Immature natural killer cell (primary cell): Measurements from ENCODE around the gene SYPL1. TPM values are rescaled to one million over a fixed set of nuclear protein-coding genes. Genes with fewer than 3 reads are reported as not detected.

Experiments
- DNase-seq, 3 donors: peaks; one replicate each; pipeline ENCODE4 v3.0.0; 2022; ENCODE audit warnings: mixed read lengths in 1 of 3
- H3K27ac Mint-ChIP-seq, 6 donors: one replicate each; pipeline ENCODE4 v1.8.0; 2020; ENCODE audit warnings: mixed read lengths in 6 of 6, mild to moderate bottlenecking in 5 of 6, inconsistent platforms in 4 of 6, moderate library complexity in 3 of 6
- H3K27me3 Mint-ChIP-seq, 3 donors: one replicate each; pipeline ENCODE4 v1.8.0; 2020 to 2021; ENCODE audit warnings: low read depth in 3 of 3, mild to moderate bottlenecking in 3 of 3, mixed read lengths in 3 of 3, moderate library complexity in 3 of 3, inconsistent platforms in 1 of 3
- H3K36me3 Mint-ChIP-seq, 3 donors: one replicate each; pipeline ENCODE4 v1.8.0; 2020; ENCODE audit warnings: mixed read lengths in 3 of 3, inconsistent platforms in 2 of 3, mild to moderate bottlenecking in 2 of 3
- H3K4me1 Mint-ChIP-seq, 2 donors: one replicate each; pipeline ENCODE4 v1.8.0; 2020; ENCODE audit warnings: inconsistent platforms in 2 of 2, mild to moderate bottlenecking in 2 of 2, mixed read lengths in 2 of 2, moderate library complexity in 1 of 2
- H3K4me3 Mint-ChIP-seq, 5 donors: one replicate each; pipeline ENCODE4 v1.8.0; 2020; ENCODE audit warnings: mild to moderate bottlenecking in 5 of 5, mixed read lengths in 5 of 5, inconsistent platforms in 3 of 5, moderate library complexity in 3 of 5
- H3K9me3 Mint-ChIP-seq, 6 donors: one replicate each; pipeline ENCODE4 v1.8.0; 2020; ENCODE audit warnings: mild to moderate bottlenecking in 6 of 6, mixed read lengths in 6 of 6, inconsistent platforms in 4 of 6, moderate library complexity in 3 of 6
- polyA plus RNA-seq, 3 donors: library from polyadenylated mRNA; unstranded; fragments of 300-500 nt; fragmentation: Illumina TruSeq; gene quantifications; one replicate each; pipeline ENCODE4 v1.2.3, GENCODE V29; 2021

SYPL1 gene
- polyA plus RNA-seq, 3 donors from 2014 or later: 25.3 to 46.5 (median 32.0) TPM

GRCh38 chr7:106114716-106115383 lies 2.7 kb upstream of the SYPL1 start:
- Mint-ChIP-seq H3K36me3 (no peaks in the 10 kb centered on the region), H3K4me3 (peak overlapping the region in 3 of 5 donors; percentile 18 to 63 (median 47)), H3K9me3 (no peaks in the 10 kb centered on the region), H3K27ac (peak overlapping the region in 1 of 6 donors; percentile 26), H3K27me3 (peaks cover 2 to 19% (median 9%) of the 10 kb centered on the region in 3 donors), H3K4me1 (peaks cover 31 to 36% of the 10 kb centered on the region in 2 donors)
- no peak for DNase-seq

- Mint-ChIP-seq H3K4me1 (peaks cover 45 to 53% of the 10 kb centered on the region in 2 donors), H3K27me3 (peaks cover 2 to 23% (median 9%) of the 10 kb centered on the region in 3 donors), H3K4me3 (peak overlapping the region; percentile 86 to 92 (median 88)), H3K9me3 (no peaks in the 10 kb centered on the region), H3K36me3 (no peaks in the 10 kb centered on the region), H3K27ac (peak overlapping the region; percentile 78 to 91 (median 89))
- DNase-seq: no peak
Observed at GRCh38 chr7:106112972-106113421, 885 bp upstream of the SYPL1 start.

DNA sequence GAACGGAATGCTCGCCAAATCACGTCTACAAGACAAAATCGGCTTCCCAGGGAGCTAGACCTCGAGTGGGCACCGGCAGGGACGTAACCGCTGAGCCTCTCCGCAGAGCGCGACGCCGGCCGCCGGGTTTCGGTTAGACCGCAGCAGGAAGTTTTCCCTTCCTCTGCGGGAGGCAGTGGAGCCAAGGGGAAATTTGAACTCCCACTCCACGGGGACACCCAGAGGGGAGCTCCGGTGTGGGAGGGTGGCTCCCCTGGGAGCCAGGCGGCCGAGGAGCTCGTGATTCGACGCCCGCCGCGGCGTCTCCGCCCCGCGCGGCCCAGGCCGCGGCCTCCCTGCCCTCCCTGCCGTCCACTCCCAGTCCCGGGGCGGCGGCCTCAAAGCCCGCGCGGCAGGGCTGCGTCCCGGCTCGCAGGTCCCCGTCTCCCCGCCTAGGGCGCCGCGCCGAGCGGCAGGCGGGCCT lies 426 bp downstream of the SYPL1 start:
- H3K36me3 Mint-ChIP-seq: no peaks in the 10 kb centered on the region
- H3K4me3 Mint-ChIP-seq: peak overlapping the region; percentile 88 to 92 (median 88)
- no peaks in the 10 kb centered on the region for H3K9me3 Mint-ChIP-seq
- H3K27ac Mint-ChIP-seq: peak overlapping the region; percentile 59 to 94 (median 90)
- peaks cover 2 to 23% (median 9%) of the 10 kb centered on the region in 3 donors for H3K27me3 Mint-ChIP-seq
- H3K4me1 Mint-ChIP-seq: peaks cover 45 to 53% of the 10 kb centered on the region in 2 donors
- DNase-seq: no peak

DNA sequence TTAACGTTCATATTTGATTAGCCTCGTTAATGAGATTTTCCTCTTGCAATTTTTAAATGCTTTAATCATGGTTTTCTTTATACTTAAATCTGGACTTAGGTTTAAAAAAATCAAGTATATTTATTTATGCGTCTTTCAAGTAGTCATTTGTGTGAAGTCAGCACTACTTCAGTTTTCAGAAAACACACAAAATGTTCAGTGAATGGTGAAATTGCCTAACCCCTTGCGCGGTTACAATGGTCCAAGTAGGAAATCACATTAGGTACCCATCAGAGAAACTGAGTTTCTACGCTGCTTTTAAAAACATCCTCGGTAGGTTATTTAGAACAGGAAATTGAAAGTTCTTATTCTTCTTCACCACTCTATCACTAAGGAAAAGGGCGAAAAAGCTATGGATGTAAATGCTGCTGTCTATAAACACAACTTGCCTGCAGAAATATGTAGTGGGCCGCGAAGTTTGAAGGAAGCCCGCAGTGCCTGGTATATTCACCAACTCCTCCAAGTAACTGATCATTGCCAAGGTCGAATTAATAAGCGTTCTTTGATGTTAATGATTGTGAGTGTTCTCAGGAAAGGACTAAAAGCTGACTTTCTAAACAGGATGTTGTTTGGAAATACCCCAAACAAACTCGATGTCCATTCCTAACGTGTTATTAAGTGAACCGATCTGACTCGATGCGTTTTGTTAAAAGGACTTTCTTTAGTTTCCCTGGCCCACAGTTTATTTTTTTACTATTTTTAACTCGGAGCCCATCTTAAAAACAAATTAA lies 1.0 kb downstream of the SYPL1 start:
- H3K4me3 Mint-ChIP-seq: peak overlapping the region; percentile 84 to 88 (median 84)
- peak overlapping the region; percentile 56 to 94 (median 74) for H3K27ac Mint-ChIP-seq
- H3K4me1 Mint-ChIP-seq: peaks cover 45 to 53% of the 10 kb centered on the region in 2 donors
- peak; percentile 5 to 13 (median 13) for DNase-seq
- H3K27me3 Mint-ChIP-seq: peaks cover 2 to 23% (median 9%) of the 10 kb centered on the region in 3 donors
- no peaks in the 10 kb centered on the region for H3K9me3 Mint-ChIP-seq
- H3K36me3 Mint-ChIP-seq: no peaks in the 10 kb centered on the region

DNA sequence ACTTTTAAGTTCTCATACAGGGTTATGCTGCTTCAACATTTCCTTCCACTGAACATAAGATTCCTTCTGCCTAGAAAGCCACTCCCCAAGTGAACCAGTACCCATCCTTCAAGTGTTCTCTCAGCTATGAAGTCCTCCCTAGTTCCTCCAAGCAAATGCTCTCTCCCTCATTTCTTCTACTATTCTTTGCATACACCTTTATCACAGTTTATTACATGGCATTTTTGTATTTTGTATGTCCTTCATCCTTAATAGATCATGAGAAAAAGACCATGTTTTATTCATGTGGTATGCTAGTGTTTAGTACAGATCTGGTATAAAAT lies 1.9 kb downstream of the SYPL1 start:
- H3K9me3 Mint-ChIP-seq: no peaks in the 10 kb centered on the region
- peaks cover 2 to 23% (median 6%) of the 10 kb centered on the region in 3 donors for H3K27me3 Mint-ChIP-seq
- DNase-seq: no peak
- peaks cover 49 to 60% of the 10 kb centered on the region in 2 donors for H3K4me1 Mint-ChIP-seq
- peaks cover 0 to 3% (median 0%) of the 10 kb centered on the region in 3 donors for H3K36me3 Mint-ChIP-seq
- peak overlapping the region; percentile 2 to 53 (median 35) for H3K4me3 Mint-ChIP-seq
- H3K27ac Mint-ChIP-seq: peak overlapping the region in 3 of 6 donors; percentile 28 to 60 (median 36)

- Mint-ChIP-seq H3K27me3 (peaks cover 2 to 23% (median 6%) of the 10 kb centered on the region in 3 donors), H3K27ac (peak overlapping the region in 4 of 6 donors; percentile 4 to 36 (median 22)), H3K4me1 (peaks cover 49 to 61% of the 10 kb centered on the region in 2 donors), H3K9me3 (no peaks in the 10 kb centered on the region), H3K36me3 (peaks cover 0 to 3% (median 0%) of the 10 kb centered on the region in 3 donors), H3K4me3 (peak overlapping the region; percentile 16 to 55 (median 39))
- DNase-seq: no peak
Observed at GRCh38 chr7:106109521-106110237, 2.4 kb downstream of the SYPL1 start.

- peak overlapping the region in 3 of 5 donors; percentile 24 to 55 (median 39) for H3K4me3 Mint-ChIP-seq
- peak; percentile 24 to 29 (median 24) for DNase-seq
- peaks cover 46 to 59% of the 10 kb centered on the region in 2 donors for H3K4me1 Mint-ChIP-seq
- peaks cover 0 to 3% (median 0%) of the 10 kb centered on the region in 3 donors for H3K36me3 Mint-ChIP-seq
- no peaks in the 10 kb centered on the region for H3K9me3 Mint-ChIP-seq
- peaks cover 0 to 23% (median 6%) of the 10 kb centered on the region in 3 donors for H3K27me3 Mint-ChIP-seq
- peak overlapping the region in 2 of 6 donors; percentile 4 to 17 for H3K27ac Mint-ChIP-seq
Observed at GRCh38 chr7:106108991-106109390, 3.1 kb downstream of the SYPL1 start.

DNA sequence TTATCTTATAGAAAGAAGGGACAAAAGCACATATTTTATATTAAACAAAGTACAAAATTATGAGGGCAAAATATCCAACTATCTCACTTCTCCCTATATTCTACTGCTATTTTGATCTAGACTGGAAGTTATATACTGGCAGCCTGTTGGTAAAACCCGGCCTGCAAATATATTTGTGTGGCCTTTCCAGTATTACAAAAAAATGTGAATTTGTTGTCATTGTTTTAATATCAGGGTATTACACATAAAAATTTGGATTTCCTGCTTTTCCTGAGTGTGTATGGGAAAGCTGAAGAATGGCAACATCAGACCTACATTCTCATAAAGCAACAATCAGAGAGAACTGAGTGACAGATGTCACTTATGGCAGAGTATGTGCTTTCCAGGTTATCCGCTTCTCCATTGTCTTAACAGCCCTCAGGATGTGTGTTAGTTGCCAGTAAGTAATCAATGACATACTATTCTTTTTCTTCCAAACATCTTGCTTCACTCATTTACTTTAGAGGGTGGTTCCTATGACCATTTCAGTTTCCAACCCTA lies 7.3 kb downstream of the SYPL1 start:
- peaks cover 0 to 5% (median 1%) of the 10 kb centered on the region in 3 donors for H3K27me3 Mint-ChIP-seq
- H3K4me1 Mint-ChIP-seq: peaks cover 21 to 46% of the 10 kb centered on the region in 2 donors
- H3K9me3 Mint-ChIP-seq: no peaks in the 10 kb centered on the region
- no peak for DNase-seq
- peak overlapping the region in 1 of 6 donors; percentile 36 for H3K27ac Mint-ChIP-seq
- H3K36me3 Mint-ChIP-seq: peaks cover 0 to 13% (median 3%) of the 10 kb centered on the region in 3 donors
- no peak overlapping the region for H3K4me3 Mint-ChIP-seq

DNA sequence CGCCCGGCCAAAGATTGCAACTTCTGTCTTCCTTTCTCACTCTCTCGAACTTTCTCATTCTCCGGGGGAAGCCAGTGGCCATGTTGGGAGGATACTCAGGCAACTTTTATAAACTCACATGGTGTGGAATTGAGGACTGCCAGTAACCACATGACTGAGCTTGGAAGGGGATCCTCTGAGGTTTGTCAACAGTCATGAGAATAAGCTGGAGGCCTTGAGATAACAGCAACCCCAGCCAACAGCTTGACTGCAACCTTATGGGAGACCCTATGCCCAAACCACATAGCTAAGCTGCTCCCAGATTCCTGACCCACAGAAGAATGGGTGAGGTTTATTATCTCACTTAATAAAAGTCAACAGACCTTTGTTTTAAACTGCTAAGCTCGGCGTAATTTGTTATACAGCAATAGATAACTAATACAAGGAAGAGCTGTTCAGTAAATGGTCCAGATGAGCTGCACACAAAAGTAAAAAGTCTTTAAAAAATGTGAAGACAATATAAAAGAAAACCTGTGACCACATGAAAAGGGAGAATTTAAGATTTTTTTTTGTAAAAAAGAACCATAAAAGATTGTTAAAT lies 9.6 kb downstream of the SYPL1 start:
- Mint-ChIP-seq H3K27ac (no peak overlapping the region), H3K4me1 (peaks cover 7 to 32% of the 10 kb centered on the region in 2 donors), H3K4me3 (no peak overlapping the region), H3K27me3 (peaks cover 0 to 1% (median 0%) of the 10 kb centered on the region in 3 donors), H3K9me3 (no peaks in the 10 kb centered on the region), H3K36me3 (peaks cover 0 to 13% (median 7%) of the 10 kb centered on the region in 3 donors)
- no peak for DNase-seq

DNA sequence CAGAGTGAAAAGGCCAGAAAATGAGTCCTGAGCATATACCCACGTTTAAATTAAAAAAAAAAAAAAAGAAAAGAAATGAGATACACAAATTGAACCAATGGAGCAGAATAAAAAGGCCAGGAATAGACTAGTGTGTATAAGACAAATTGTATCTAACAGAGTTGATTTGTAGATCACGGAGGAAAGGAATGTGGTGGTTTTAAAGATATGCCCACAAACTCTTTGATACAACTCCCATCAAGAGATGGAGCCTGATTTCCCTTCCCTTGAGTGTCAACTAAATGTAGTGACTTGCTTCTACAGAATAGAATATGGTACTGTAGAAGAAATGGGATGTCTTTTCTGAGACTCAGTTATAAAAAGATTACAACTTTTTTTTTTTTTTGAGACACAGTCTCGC lies 10.4 kb downstream of the SYPL1 start:
- DNase-seq: no peak
- peaks cover 0 to 1% (median 0%) of the 10 kb centered on the region in 3 donors for H3K27me3 Mint-ChIP-seq
- H3K36me3 Mint-ChIP-seq: peaks cover 4 to 14% (median 8%) of the 10 kb centered on the region in 3 donors
- peaks cover 7 to 32% of the 10 kb centered on the region in 2 donors for H3K4me1 Mint-ChIP-seq
- H3K27ac Mint-ChIP-seq: no peak overlapping the region
- H3K4me3 Mint-ChIP-seq: no peak overlapping the region
- H3K9me3 Mint-ChIP-seq: no peaks in the 10 kb centered on the region

- H3K4me3 Mint-ChIP-seq: no peak overlapping the region
- H3K27me3 Mint-ChIP-seq: peaks cover 0 to 1% (median 0%) of the 10 kb centered on the region in 3 donors
- peaks cover 7 to 32% of the 10 kb centered on the region in 2 donors for H3K4me1 Mint-ChIP-seq
Observed at GRCh38 chr7:106100863-106101629, 11.1 kb downstream of the SYPL1 start.

GRCh38 chr7:106099539-106099938 lies 12.6 kb downstream of the SYPL1 start:
- Mint-ChIP-seq H3K36me3 (peaks cover 4 to 14% (median 12%) of the 10 kb centered on the region in 3 donors), H3K9me3 (no peaks in the 10 kb centered on the region), H3K27ac (no peak overlapping the region), H3K27me3 (peaks cover 0 to 1% (median 0%) of the 10 kb centered on the region in 3 donors), H3K4me1 (peaks cover 4 to 25% of the 10 kb centered on the region in 2 donors), H3K4me3 (no peak overlapping the region)
- DNase-seq: no peak

More at GRCh38 chr7:106100863-106101629, 11.1 kb downstream of the SYPL1 start:
- DNase-seq: no peak
- H3K9me3 Mint-ChIP-seq: no peaks in the 10 kb centered on the region
- H3K36me3 Mint-ChIP-seq: peaks cover 4 to 17% (median 12%) of the 10 kb centered on the region in 3 donors
- no peak overlapping the region for H3K27ac Mint-ChIP-seq
